ENCODE measurements around the gene RNASE1.

GRCh38 chr14:20848316-20848954 lies 45.8 kb upstream of the RNASE1 start:
- TF ChIP-seq CTCF (IDR thresholded peaks at IDR 0.05; ENCODE audit: low read depth, low read length, missing input control): no peak
- TF ChIP-seq, protein P1, sequence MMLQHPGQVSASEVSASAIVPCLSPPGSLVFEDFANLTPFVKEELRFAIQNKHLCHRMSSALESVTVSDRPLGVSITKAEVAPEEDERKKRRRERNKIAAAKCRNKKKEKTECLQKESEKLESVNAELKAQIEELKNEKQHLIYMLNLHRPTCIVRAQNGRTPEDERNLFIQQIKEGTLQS (IDR thresholded peaks at IDR 0.05): no peak
- no peak for TF ChIP-seq JUND (IDR thresholded peaks at IDR 0.05)
- TF ChIP-seq RAD21 (IDR thresholded peaks at IDR 0.05): no peak
- TF ChIP-seq RXRA (IDR thresholded peaks at IDR 0.05): no peak
- TF ChIP-seq GABPA (IDR thresholded peaks at IDR 0.05 in 1 of 2, conservative IDR thresholded peaks at IDR 0.05 in 1 of 2): no peak
- TF ChIP-seq EGR1 (IDR thresholded peaks at IDR 0.05; ENCODE audit: low read depth in 2 of 2): no peak
- no peak for TF ChIP-seq MAX (IDR thresholded peaks at IDR 0.05)
- no peak for TF ChIP-seq TAF1 (conservative IDR thresholded peaks at IDR 0.05)
